ENCODE results near the gene BRWD1. TPM values are rescaled to one million over a fixed set of nuclear protein-coding genes. Genes with fewer than 3 reads are reported as not detected.

The BRWD1 gene
- total and polyA plus RNA-seq, 2 donors (not counting 1 experiment from before 2014, with no cell fraction given): 17.1 to 48.9 TPM

DNA sequence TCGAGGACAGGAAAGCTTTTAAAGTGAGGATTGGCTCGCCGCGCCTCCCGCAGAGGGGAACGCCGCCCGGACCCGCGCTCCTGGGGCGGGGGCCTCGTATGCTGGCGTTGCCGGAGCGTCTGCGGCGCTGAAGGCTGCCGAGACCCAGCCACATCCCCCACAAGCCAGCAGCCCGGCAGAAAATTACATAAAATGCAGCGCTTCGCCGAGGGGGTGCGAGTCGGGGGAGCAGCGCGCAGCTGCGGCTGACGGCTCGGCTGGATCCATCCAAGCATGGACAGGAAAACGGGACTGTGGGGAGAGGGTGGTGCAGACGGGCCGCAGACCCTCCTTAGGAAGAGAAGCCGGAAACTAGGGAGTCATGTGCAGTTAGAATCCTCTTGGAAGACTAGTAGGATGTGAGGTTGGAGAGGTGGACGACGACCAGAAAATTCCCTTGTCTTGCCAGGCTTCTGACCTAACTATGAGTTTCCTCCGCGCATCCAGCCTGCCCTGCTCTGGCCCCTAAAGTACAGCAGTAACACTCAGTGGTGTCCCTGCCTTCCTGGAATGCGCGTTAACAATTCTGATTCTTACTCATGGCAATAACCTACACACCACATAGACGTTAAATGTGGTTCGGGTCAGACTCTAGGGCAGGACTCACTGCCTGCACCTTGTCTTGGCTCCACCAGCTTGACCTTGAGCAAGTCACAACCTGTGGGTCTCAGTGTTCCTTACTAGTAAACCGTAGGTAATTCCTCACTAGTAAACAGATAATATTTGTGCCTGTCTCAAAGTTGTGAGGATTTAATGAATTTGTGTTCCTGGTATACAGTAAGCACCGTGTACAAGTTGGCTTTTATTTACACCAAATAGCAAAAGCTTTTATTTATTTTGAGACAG lies 953 bp upstream of the BRWD1 start:
- H3K4me2 ChIP-seq (ENCODE audit: extremely low read depth, insufficient read depth, low read length): peak overlapping the region; percentile 96
- no peaks in the 10 kb centered on the region for H3K4me1 ChIP-seq (ENCODE audit: control insufficient read depth, extremely low read depth, insufficient read depth, low read length)
- DNase-seq (ENCODE audit: low read depth in 2 of 2): peak; percentile 64 to 78
- peak overlapping the region; percentile 71 to 85 (median 74) for H3K4me3 ChIP-seq (replicated peaks in 1 of 4; ENCODE audit: control extremely low read depth in 1 of 4, insufficient read depth in 1 of 4, low read depth in 3 of 4, low read length in 4 of 4)
- TF ChIP-seq EZH2 (IDR thresholded peaks at IDR 0.05; ENCODE audit: low read length, missing control alignments) (no peak), CTCF (conservative IDR thresholded peaks at IDR 0.05 in 1 of 2, IDR thresholded peaks at IDR 0.05 in 1 of 2; ENCODE audit: low read depth in 1 of 2, low read length in 2 of 2) (no peak)
- H3K27ac ChIP-seq (ENCODE audit: insufficient read depth, low read length): peak overlapping the region; percentile 86
- no peaks in the 10 kb centered on the region for H3K9me3 ChIP-seq (ENCODE audit: control insufficient read depth, insufficient read depth, low read depth, low read length)
- peak overlapping the region; percentile 80 for H2AFZ ChIP-seq (ENCODE audit: low read length)
- no peaks in the 10 kb centered on the region for H4K20me1 ChIP-seq (ENCODE audit: control insufficient read depth, extremely low read depth, insufficient read depth, low read length)
- no peaks in the 10 kb centered on the region for H3K27me3 ChIP-seq (ENCODE audit: control insufficient read depth, insufficient read depth, low read length)
- peaks cover 10% of the 10 kb centered on the region for H3K79me2 ChIP-seq (ENCODE audit: control insufficient read depth, insufficient read depth, low read length)
- no peaks in the 10 kb centered on the region for H3K36me3 ChIP-seq (ENCODE audit: control insufficient read depth, insufficient read depth, low read length)
- H3K9ac ChIP-seq (ENCODE audit: insufficient read depth, low read length): peak overlapping the region; percentile 84

GRCh38 chr21:39313042-39313570 lies 326 bp downstream of the BRWD1 start:
- peak in 1 of 2 donors; percentile 11 for DNase-seq (ENCODE audit: low read depth in 2 of 2)
- H3K9ac ChIP-seq (ENCODE audit: insufficient read depth, low read length): peak overlapping the region; percentile 84
- peak overlapping the region; percentile 18 to 85 (median 73) for H3K4me3 ChIP-seq (replicated peaks in 1 of 4; ENCODE audit: control extremely low read depth in 1 of 4, insufficient read depth in 1 of 4, low read depth in 3 of 4, low read length in 4 of 4)

More at GRCh38 chr21:39313042-39313570, 326 bp downstream of the BRWD1 start:
- H3K36me3 ChIP-seq (ENCODE audit: control insufficient read depth, insufficient read depth, low read length): no peaks in the 10 kb centered on the region
- H3K4me1 ChIP-seq (ENCODE audit: control insufficient read depth, extremely low read depth, insufficient read depth, low read length): no peaks in the 10 kb centered on the region
- peak overlapping the region; percentile 96 for H3K4me2 ChIP-seq (ENCODE audit: extremely low read depth, insufficient read depth, low read length)
- peak overlapping the region; percentile 86 for H3K27ac ChIP-seq (ENCODE audit: insufficient read depth, low read length)
- H2AFZ ChIP-seq (ENCODE audit: low read length): no peak overlapping the region
- H4K20me1 ChIP-seq (ENCODE audit: control insufficient read depth, extremely low read depth, insufficient read depth, low read length): no peaks in the 10 kb centered on the region
- peaks cover 14% of the 10 kb centered on the region for H3K79me2 ChIP-seq (ENCODE audit: control insufficient read depth, insufficient read depth, low read length)
- H3K27me3 ChIP-seq (ENCODE audit: control insufficient read depth, insufficient read depth, low read length): no peaks in the 10 kb centered on the region
- TF ChIP-seq EZH2 (IDR thresholded peaks at IDR 0.05; ENCODE audit: low read length, missing control alignments) (no peak), CTCF (conservative IDR thresholded peaks at IDR 0.05 in 1 of 2, IDR thresholded peaks at IDR 0.05 in 1 of 2; ENCODE audit: low read depth in 1 of 2, low read length in 2 of 2) (no peak)
- no peaks in the 10 kb centered on the region for H3K9me3 ChIP-seq (ENCODE audit: control insufficient read depth, insufficient read depth, low read depth, low read length)

Data from fibroblast of lung (primary cell).